ENCODE data around the gene AGO4. TPM values are rescaled to one million over a fixed set of nuclear protein-coding genes. Genes with fewer than 3 reads are reported as not detected.
A peak's percentile ranks its signal among the peaks of the same experiment; 100 is the strongest.

The AGO4 gene
- total RNA-seq, 4 donors from 2014 or later: 14.9 to 34.7 (median 23.4) TPM

DNA sequence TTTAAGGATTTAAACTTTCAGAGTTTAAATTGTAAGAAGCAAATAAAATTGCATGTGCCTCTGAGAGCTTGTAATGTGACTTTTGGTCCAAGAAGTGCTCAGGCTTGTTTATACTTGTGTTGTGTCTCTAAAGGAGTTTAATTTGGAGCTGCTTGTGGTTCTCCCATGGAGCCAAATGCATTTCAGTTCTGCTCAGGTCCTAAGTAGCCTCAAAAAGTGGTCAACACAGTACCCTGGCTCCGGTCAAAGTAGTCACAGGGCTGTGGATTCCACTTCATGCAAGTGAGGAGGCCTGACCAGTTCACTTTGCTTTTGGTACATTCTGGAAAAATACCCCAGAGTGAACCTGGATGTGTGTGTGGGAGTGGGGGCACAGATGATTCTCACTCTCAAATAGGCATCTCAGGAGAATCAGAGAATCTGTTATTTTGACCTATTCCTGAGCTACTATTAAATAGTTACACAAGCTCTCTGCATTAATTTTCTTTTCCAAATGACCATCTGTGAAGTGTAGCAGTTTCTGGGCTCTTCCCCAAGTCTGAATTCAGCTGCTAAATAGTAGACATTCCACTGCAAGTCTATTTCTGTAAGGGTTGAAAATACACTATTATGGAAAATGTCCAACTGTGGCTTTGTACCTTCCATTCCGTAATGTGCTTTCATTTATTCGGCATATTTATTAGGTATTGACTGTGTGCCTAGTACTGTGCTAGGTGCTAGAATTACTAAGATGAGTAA, 43.5 kb downstream of the AGO4 start:
- no peak for DNase-seq
- in situ Hi-C loops (cut with MboI; ENCODE audit: low sequenced_read_pairs in 4 of 4) (no loop called here), intact Hi-C loops (cut with DNase I; ENCODE audit: low total_unique reads) (no loop called here)
- Histone ChIP-seq H3K27me3 (no peaks in the 10 kb centered on the region), H3K36me3 (peaks cover 0 to 45% of the 10 kb centered on the region in 2 donors), H3K27ac (peak overlapping the region in 1 of 4 donors; percentile 17), H3K4me3 (no peak overlapping the region), H3K9me3 (no peaks in the 10 kb centered on the region), H3K4me1 (peaks cover 21 to 22% of the 10 kb centered on the region in 2 donors)
- ATAC-seq: no peak
- TF ChIP-seq CTCF (IDR thresholded peaks at IDR 0.05 in 4 of 5, conservative IDR thresholded peaks at IDR 0.05 in 1 of 5) (no peak), POLR2A (IDR thresholded peaks at IDR 0.05) (no peak)

- TF ChIP-seq CTCF (IDR thresholded peaks at IDR 0.05 in 4 of 5, conservative IDR thresholded peaks at IDR 0.05 in 1 of 5) (no peak), POLR2A (IDR thresholded peaks at IDR 0.05) (no peak)
- H3K4me3 ChIP-seq: no peak overlapping the region
- peaks cover 0 to 45% of the 10 kb centered on the region in 2 donors for H3K36me3 ChIP-seq
- in situ Hi-C loops (cut with MboI; ENCODE audit: low sequenced_read_pairs in 4 of 4) (no loop called here), intact Hi-C loops (cut with DNase I; ENCODE audit: low total_unique reads) (no loop called here)
- ATAC-seq (no peak), DNase-seq (no peak)
- no peaks in the 10 kb centered on the region for H3K9me3 ChIP-seq
- no peak overlapping the region for H3K27ac ChIP-seq
- H3K4me1 ChIP-seq: peaks cover 21 to 22% of the 10 kb centered on the region in 2 donors
- no peaks in the 10 kb centered on the region for H3K27me3 ChIP-seq
These were observed 44.4 kb downstream of the AGO4 start for GRCh38 chr1:35852241-35852640.

DNA sequence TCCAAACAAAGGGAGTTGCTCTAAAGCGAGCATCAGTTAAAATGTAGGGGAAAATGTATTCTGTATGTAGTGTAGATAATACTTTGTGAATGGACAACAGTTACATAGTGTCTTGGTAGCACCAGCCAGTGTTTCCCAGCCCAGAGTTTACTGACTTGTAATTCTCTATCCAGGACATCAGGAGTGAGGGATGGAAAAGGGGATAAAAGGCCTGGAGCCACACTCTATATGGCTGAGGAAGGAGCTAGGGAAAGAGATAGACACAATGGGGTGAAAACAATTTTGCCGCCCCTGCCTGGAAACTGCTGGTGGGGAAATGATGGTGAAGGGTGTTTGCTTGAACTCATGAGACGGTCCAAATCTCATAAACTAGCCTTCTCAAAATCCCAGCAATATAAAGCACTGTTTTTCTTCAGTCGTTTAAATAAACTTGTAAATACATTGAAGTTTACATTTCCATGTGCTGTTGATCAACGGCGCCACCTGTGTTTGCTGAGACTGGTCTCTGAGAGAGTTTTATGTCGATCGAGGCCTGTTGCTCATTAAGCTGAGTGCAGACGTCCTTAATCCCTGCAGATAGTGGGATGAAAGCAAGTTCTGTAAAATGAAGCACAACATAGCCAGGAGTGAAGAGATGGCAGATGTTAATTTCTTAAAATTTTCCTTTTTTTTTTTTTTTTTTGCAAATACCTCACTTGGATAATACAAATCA, 47.3 kb downstream of the AGO4 start:
- peaks cover 0 to 40% of the 10 kb centered on the region in 2 donors for H3K36me3 ChIP-seq
- intact Hi-C loops (cut with DNase I; ENCODE audit: low total_unique reads) (no loop called here), in situ Hi-C loops (cut with MboI; ENCODE audit: low sequenced_read_pairs in 4 of 4) (no loop called here)
- H3K9me3 ChIP-seq: no peaks in the 10 kb centered on the region
- no peak overlapping the region for H3K4me3 ChIP-seq
- ATAC-seq: no peak
- peaks cover 15 to 17% of the 10 kb centered on the region in 2 donors for H3K4me1 ChIP-seq
- DNase-seq: no peak
- TF ChIP-seq CTCF (IDR thresholded peaks at IDR 0.05 in 4 of 5, conservative IDR thresholded peaks at IDR 0.05 in 1 of 5) (no peak), POLR2A (IDR thresholded peaks at IDR 0.05) (no peak)
- H3K27me3 ChIP-seq: no peaks in the 10 kb centered on the region
- no peak overlapping the region for H3K27ac ChIP-seq

DNA sequence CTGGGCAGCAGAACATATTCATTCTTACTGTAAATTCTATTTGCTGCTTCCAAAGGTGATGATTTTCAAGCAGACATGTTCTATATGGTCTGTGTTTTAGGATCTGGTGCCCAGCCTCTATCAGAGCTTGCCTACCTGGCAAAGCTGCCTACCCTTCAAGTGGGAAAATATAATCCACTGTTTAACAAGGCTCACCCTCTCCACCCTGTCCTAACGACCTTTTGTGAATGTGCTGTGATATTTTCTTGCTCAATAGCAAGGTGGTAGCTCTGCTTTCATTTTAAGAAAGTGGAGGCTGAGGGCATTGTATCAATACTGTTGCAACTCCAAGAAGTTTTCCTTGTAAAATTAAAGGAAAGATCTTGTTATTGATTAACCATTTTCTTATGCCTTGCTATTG, 49.1 kb downstream of the AGO4 start:
- ATAC-seq (no peak), DNase-seq (no peak)
- Histone ChIP-seq H3K27ac (no peak overlapping the region), H3K9me3 (no peaks in the 10 kb centered on the region), H3K4me3 (no peak overlapping the region), H3K4me1 (peaks cover 4% of the 10 kb centered on the region in 2 donors), H3K36me3 (peaks cover 0 to 38% of the 10 kb centered on the region in 2 donors), H3K27me3 (no peaks in the 10 kb centered on the region)
- TF ChIP-seq CTCF (IDR thresholded peaks at IDR 0.05 in 4 of 5, conservative IDR thresholded peaks at IDR 0.05 in 1 of 5) (no peak), POLR2A (IDR thresholded peaks at IDR 0.05) (no peak)
- in situ Hi-C loops (cut with MboI; ENCODE audit: low sequenced_read_pairs in 4 of 4): no loop called here
- intact Hi-C loops (cut with DNase I; ENCODE audit: low total_unique reads): no loop called here
